Motor neuron (in vitro differentiated cells): ENCODE results near the gene AHSP. TPM values are rescaled to one million over a fixed set of nuclear protein-coding genes. Genes with fewer than 3 reads are reported as not detected.

Source experiments
- total RNA-seq, 8 experiments: library from RNA; unstranded; fragments of 300-600 nt; gene quantifications; 2 replicates each; pipeline versions ENCODE4 v1.2.3 to v1.2.4, GENCODE V29; 2022

The AHSP gene
- total RNA-seq, 8 experiments from 2014 or later = 1.3 to 2.8 (median 2.3) TPM; not detected in 5

Other genes with a start within 250 kb of the AHSP start
- 10 to 100 TPM in 1 of 8 experiments, 1 to 10 TPM in 1, under 1 TPM in 3, not detected in 3; 0.08 to 90.0 (median 1.00) TPM for gene ITGAX, start 172.7 kb upstream of the AHSP start, total RNA-seq
- gene ITGAD, start 134.6 kb upstream of the AHSP start, total RNA-seq = under 1 TPM in 3 of 8 experiments, not detected in 5; 0.33 to 0.36 (median 0.35) TPM
- not detected for gene COX6A2, start 99.5 kb upstream of the AHSP start, total RNA-seq
- 1 to 10 TPM in 6 of 8 experiments, under 1 TPM in 2; 0.25 to 4.1 (median 2.2) TPM for gene ZNF843, start 85.1 kb upstream of the AHSP start, total RNA-seq
- gene ARMC5, start 68.4 kb upstream of the AHSP start, total RNA-seq = 10 to 100 TPM in 3 of 8 experiments, 1 to 10 TPM in 5; 7.4 to 12.3 (median 9.4) TPM
- gene TGFB1I1, start 55.7 kb upstream of the AHSP start, total RNA-seq = 10 to 100 TPM in 3 of 8 experiments, 1 to 10 TPM in 4, under 1 TPM in 1; 0.87 to 18.3 (median 3.0) TPM
- 1 to 10 TPM in 7 of 8 experiments, under 1 TPM in 1; 0.36 to 3.0 (median 2.5) TPM for gene SLC5A2, start 44.8 kb upstream of the AHSP start, total RNA-seq
- 10 to 100 TPM; 36.8 to 82.0 (median 56.6) TPM for gene RUSF1, start 19.5 kb upstream of the AHSP start, total RNA-seq